Neuronal stem cell (in vitro differentiated cells): ENCODE results near the gene RNF213.

ENCODE experiments used
- DNase-seq: peaks from one replicate; pipeline ENCODE4 v3.0.0-alpha.2; 2013; ENCODE audit warnings: low spot score
- H2AFZ ChIP-seq: one replicate; pipeline ENCODE4 v1.6.1; 2013; ENCODE audit warnings: mild to moderate bottlenecking, low read length, inconsistent platforms
- H2AK5ac ChIP-seq: 2 replicates; pipeline ENCODE4 v1.6.1; 2013; ENCODE audit warnings: low read depth, mild to moderate bottlenecking, inconsistent platforms, low read length, moderate library complexity, mixed read lengths
- H2BK120ac ChIP-seq: 2 replicates; pipeline ENCODE4 v1.6.1; 2013; ENCODE audit warnings: low read depth, mild to moderate bottlenecking, inconsistent platforms, low read length, moderate library complexity, mixed read lengths
- H2BK12ac ChIP-seq: one replicate; pipeline ENCODE4 v1.6.1; 2013; ENCODE audit warnings: low read length, inconsistent platforms
- H2BK15ac ChIP-seq: 2 replicates; pipeline ENCODE4 v1.6.1; 2013; ENCODE audit warnings: mild to moderate bottlenecking, low read length, inconsistent platforms, mixed read lengths
- H2BK5ac ChIP-seq: one replicate; pipeline ENCODE4 v1.6.1; 2013; ENCODE audit warnings: inconsistent platforms, mild to moderate bottlenecking, low read length, moderate library complexity
- H3K14ac ChIP-seq: one replicate; pipeline ENCODE4 v1.6.1; 2013; ENCODE audit warnings: low read length, inconsistent platforms
- H3K18ac ChIP-seq: 2 replicates; pipeline ENCODE4 v1.6.1; 2013; ENCODE audit warnings: low read length, inconsistent platforms
- H3K23ac ChIP-seq: 2 replicates; pipeline ENCODE4 v1.6.1; 2013; ENCODE audit warnings: low read depth, mild to moderate bottlenecking, mixed read lengths, low read length, inconsistent platforms; ENCODE audit not compliant: poor library complexity
- H3K27ac ChIP-seq: replicated peaks from 3 replicates; pipeline ENCODE4 v1.5.1; 2013; ENCODE audit warnings: low read length, inconsistent platforms
- H3K27me3 ChIP-seq, 3 experiments: 2 replicates each; pipeline ENCODE4 v1.6.1; 2013; ENCODE audit warnings: low read length in 3 of 3, mild to moderate bottlenecking in 2 of 3, inconsistent platforms in 1 of 3, low read depth in 1 of 3, mixed read lengths in 1 of 3, moderate library complexity in 1 of 3; ENCODE audit not compliant: control insufficient read depth in 3 of 3, insufficient read depth in 3 of 3
- H3K36me3 ChIP-seq, 2 donors: replicated peaks in 1 of 2; 2 replicates each; pipeline ENCODE4 v1.6.1; 2013; ENCODE audit warnings: low read length in 2 of 2; ENCODE audit not compliant: control insufficient read depth in 2 of 2, insufficient read depth in 2 of 2
- H3K4ac ChIP-seq: 2 replicates; pipeline ENCODE4 v1.6.1; 2013; ENCODE audit warnings: inconsistent platforms, mild to moderate bottlenecking, low read length, moderate library complexity
- H3K4me1 ChIP-seq, 2 donors: 1 replicate in 1 of 2; 2 replicates in 1 of 2; pipeline ENCODE4 v1.6.1; 2013; ENCODE audit warnings: low read length in 2 of 2, low read depth in 1 of 2; ENCODE audit not compliant: control insufficient read depth in 2 of 2, insufficient read depth in 1 of 2
- H3K4me2 ChIP-seq: one replicate; pipeline ENCODE4 v1.6.1; 2013; ENCODE audit warnings: mild to moderate bottlenecking, low read length, inconsistent platforms; ENCODE audit not compliant: insufficient read depth, poor library complexity, severe bottlenecking
- H3K4me3 ChIP-seq, 2 donors: 2 replicates each; pipeline ENCODE4 v1.5.1; 2013; ENCODE audit warnings: low read length in 2 of 2, mild to moderate bottlenecking in 2 of 2, inconsistent platforms in 1 of 2, moderate library complexity in 1 of 2
- H3K79me1 ChIP-seq: one replicate; pipeline ENCODE4 v1.6.1; 2013; ENCODE audit warnings: low read depth, mild to moderate bottlenecking, inconsistent platforms, low read length, moderate library complexity
- H3K9ac ChIP-seq: one replicate; pipeline ENCODE4 v1.6.1; 2013; ENCODE audit warnings: mild to moderate bottlenecking, low read depth, low read length, inconsistent platforms; ENCODE audit not compliant: poor library complexity
- H3K9me3 ChIP-seq, 2 donors: replicated peaks in 1 of 2; 2 replicates each; pipeline versions ENCODE3 to v1.6.1; 2013; ENCODE audit warnings: low read length in 2 of 2, mild to moderate bottlenecking in 2 of 2, inconsistent platforms in 1 of 2, low read depth in 1 of 2, mixed read lengths in 1 of 2, moderate library complexity in 1 of 2; ENCODE audit not compliant: control insufficient read depth in 2 of 2, insufficient read depth in 1 of 2
- H4K8ac ChIP-seq: one replicate; pipeline ENCODE4 v1.6.1; 2013; ENCODE audit warnings: low read depth, mild to moderate bottlenecking, inconsistent platforms, low read length, moderate library complexity
- H4K91ac ChIP-seq: one replicate; pipeline ENCODE4 v1.6.1; 2013; ENCODE audit warnings: low read length, low read depth, mild to moderate bottlenecking, inconsistent platforms; ENCODE audit not compliant: poor library complexity
- WGBS, 2 donors: extraction: QIAGEN DNeasy Blood & Tissue Kit; methylation state at CpG; one replicate each; pipeline ENCODE4 v1.1.7; 2013; ENCODE audit warnings: missing lambda C conversion rate in 2 of 2, mixed read lengths in 1 of 2; ENCODE audit not compliant: insufficient read length in 2 of 2, insufficient replicate concordance in 1 of 2; ENCODE audit errors: extremely low coverage in 2 of 2; 5-methylcytosine and 5-hydroxymethylcytosine counted together

RNF213 gene

GRCh38 chr17:80316927-80317705 lies 56.5 kb downstream of the RNF213 start:
- Histone ChIP-seq H3K14ac (no peak overlapping the region), H2AK5ac (no peak overlapping the region), H3K9ac (no peak overlapping the region), H3K4ac (no peak overlapping the region), H2BK120ac (no peak overlapping the region), H2BK5ac (no peak overlapping the region), H2BK15ac (no peak overlapping the region), H3K27ac (no peak overlapping the region), H3K18ac (no peak overlapping the region), H4K8ac (no peak overlapping the region), H3K9me3 (peaks cover 3 to 6% of the 10 kb centered on the region in 2 donors), H3K36me3 (peaks cover 29 to 56% of the 10 kb centered on the region in 2 donors), H3K79me1 (no peaks in the 10 kb centered on the region), H3K27me3 (no peaks in the 10 kb centered on the region), H3K23ac (no peak overlapping the region), H3K4me2 (no peak overlapping the region), H4K91ac (no peak overlapping the region), H3K4me3 (no peak overlapping the region), H2AFZ (no peak overlapping the region), H2BK12ac (no peak overlapping the region), H3K4me1 (no peaks in the 10 kb centered on the region)
- no peak for DNase-seq
- no CpG with 5 or more reads among the region's 26 CpGs for WGBS, 2 donors

GRCh38 chr17:80317706-80317980 lies 57.0 kb downstream of the RNF213 start:
- Histone ChIP-seq H2AK5ac (no peak overlapping the region), H2AFZ (no peak overlapping the region), H3K4me3 (no peak overlapping the region), H2BK15ac (no peak overlapping the region), H3K4ac (no peak overlapping the region), H3K9me3 (peaks cover 6% of the 10 kb centered on the region in 2 donors), H3K4me2 (no peak overlapping the region), H2BK12ac (no peak overlapping the region), H3K18ac (no peak overlapping the region), H2BK120ac (no peak overlapping the region), H2BK5ac (no peak overlapping the region), H3K79me1 (no peaks in the 10 kb centered on the region), H4K91ac (no peak overlapping the region), H3K36me3 (peaks cover 29 to 56% of the 10 kb centered on the region in 2 donors), H3K27ac (no peak overlapping the region), H3K23ac (no peak overlapping the region), H3K4me1 (no peaks in the 10 kb centered on the region), H3K14ac (no peak overlapping the region), H4K8ac (no peak overlapping the region), H3K9ac (no peak overlapping the region), H3K27me3 (no peaks in the 10 kb centered on the region)
- DNase-seq: no peak
- WGBS, 2 donors: no CpG with 5 or more reads among the region's 5 CpGs

- Histone ChIP-seq H3K23ac (no peak overlapping the region), H2BK120ac (no peak overlapping the region), H3K4ac (no peak overlapping the region), H3K9ac (no peak overlapping the region), H3K4me3 (no peak overlapping the region), H3K14ac (no peak overlapping the region), H3K79me1 (no peaks in the 10 kb centered on the region), H3K18ac (no peak overlapping the region), H2BK5ac (no peak overlapping the region), H3K27me3 (no peaks in the 10 kb centered on the region), H2AFZ (no peak overlapping the region), H4K8ac (no peak overlapping the region), H3K36me3 (peaks cover 24 to 56% of the 10 kb centered on the region in 2 donors), H2BK12ac (no peak overlapping the region), H3K4me2 (no peak overlapping the region), H2BK15ac (no peak overlapping the region), H3K27ac (no peak overlapping the region), H2AK5ac (no peak overlapping the region), H4K91ac (no peak overlapping the region), H3K4me1 (no peaks in the 10 kb centered on the region), H3K9me3 (peaks cover 5 to 11% of the 10 kb centered on the region in 2 donors)
- no peak for DNase-seq
- WGBS, 2 donors: no CpG with 5 or more reads among the region's 6 CpGs
Observed at GRCh38 chr17:80318166-80318565, 57.5 kb downstream of the RNF213 start.

GRCh38 chr17:80319262-80319998 lies 58.8 kb downstream of the RNF213 start:
- peak overlapping the region; percentile 84 for H3K14ac ChIP-seq
- H2AK5ac ChIP-seq: no peak overlapping the region
- H2BK5ac ChIP-seq: no peak overlapping the region
- H3K79me1 ChIP-seq: no peaks in the 10 kb centered on the region
- no peak overlapping the region for H3K27ac ChIP-seq
- no peak overlapping the region for H2BK120ac ChIP-seq
- no peak overlapping the region for H4K91ac ChIP-seq
- H3K4ac ChIP-seq: no peak overlapping the region
- H2BK15ac ChIP-seq: no peak overlapping the region
- H3K36me3 ChIP-seq: peaks cover 23 to 54% of the 10 kb centered on the region in 2 donors
- WGBS, 2 donors: no CpG with 5 or more reads among the region's 22 CpGs
- peak overlapping the region in 1 of 2 donors; percentile 49 for H3K4me3 ChIP-seq
- no peak overlapping the region for H2BK12ac ChIP-seq
- no peaks in the 10 kb centered on the region for H3K27me3 ChIP-seq
- H2AFZ ChIP-seq: no peak overlapping the region
- DNase-seq: no peak
- H3K9ac ChIP-seq: no peak overlapping the region
- H3K18ac ChIP-seq: no peak overlapping the region
- no peak overlapping the region for H3K23ac ChIP-seq
- peaks cover 4 to 13% of the 10 kb centered on the region in 2 donors for H3K9me3 ChIP-seq
- no peak overlapping the region for H4K8ac ChIP-seq
- no peak overlapping the region for H3K4me2 ChIP-seq
- H3K4me1 ChIP-seq: no peaks in the 10 kb centered on the region
